SK-N-SH (cell line): ENCODE measurements around the gene FAM81A. TPM values are rescaled to one million over a fixed set of nuclear protein-coding genes. Genes with fewer than 3 reads are reported as not detected.

Experiments used
- CTCF ChIA-PET: fragments of 300-600, 350-600 bp; formaldehyde crosslinking; extraction: SDS; loops from one replicate; lab custom pipeline; 2021; lab: Yijun Ruan, JAX
- POLR2A ChIA-PET: fragments of 350-600 bp; sonication (Branson Sonifier 250); formaldehyde crosslinking; extraction: SDS; loops from one replicate; lab custom pipeline; 2020; ENCODE audit warnings: antibody characterized with exemption, inconsistent platforms; lab: Yijun Ruan, JAX
- DNase-seq: peaks from one replicate; pipeline ENCODE4 v3.0.0; 2012
- H2AFZ ChIP-seq: fragments of 200-600 bp; sonication (generic); 2 replicates; pipeline ENCODE4 v1.8.1; 2016; ENCODE audit warnings: antibody characterized with exemption, mild to moderate bottlenecking, low read depth
- H3F3A ChIP-seq: fragments of 200-600 bp; sonication (generic); replicated peaks from 2 replicates; pipeline ENCODE3; 2016; ENCODE audit warnings: antibody characterized with exemption, mild to moderate bottlenecking; ENCODE audit not compliant: insufficient read depth
- H3K27ac ChIP-seq, 2 experiments: fragments of 200-500 bp in 1 of 2; fragments of 200-600 bp in 1 of 2; sonication (Bioruptor generic) in 1 of 2; sonication (generic), shearing (Covaris generic) in 1 of 2; 2 replicates each; pipeline versions ENCODE4 v1.5.1 to v1.6.1; 2014 to 2016; ENCODE audit warnings: low read depth in 2 of 2, inconsistent platforms in 1 of 2, low read length in 1 of 2, mild to moderate bottlenecking in 1 of 2, mixed read lengths in 1 of 2
- H3K27me3 ChIP-seq: fragments of 200-600 bp; sonication (generic), shearing (Covaris generic); 2 replicates; pipeline ENCODE4 v1.6.1; 2016; ENCODE audit warnings: mixed run types; ENCODE audit not compliant: insufficient read depth
- H3K36me3 ChIP-seq, 2 experiments: fragments of 200-500 bp in 1 of 2; fragments of 200-600 bp in 1 of 2; sonication (Bioruptor generic) in 1 of 2; sonication (generic) in 1 of 2; replicated peaks in 1 of 2; 2 replicates each; pipeline versions ENCODE3 to v1.5.1; 2014 to 2016; ENCODE audit warnings: low read length in 1 of 2, mild to moderate bottlenecking in 1 of 2; ENCODE audit not compliant: insufficient read depth in 2 of 2, control insufficient read depth in 1 of 2
- H3K4me1 ChIP-seq, 2 experiments: fragments of 200-500 bp in 1 of 2; fragments of 200-600 bp in 1 of 2; sonication (Bioruptor generic) in 1 of 2; sonication (generic), shearing (Covaris generic) in 1 of 2; 2 replicates each; pipeline versions ENCODE4 v1.5.1 to v1.6.1; 2014 to 2016; ENCODE audit warnings: low read depth in 1 of 2, low read length in 1 of 2, mixed run types in 1 of 2; ENCODE audit not compliant: insufficient read depth in 2 of 2, control insufficient read depth in 1 of 2
- H3K4me2 ChIP-seq: fragments of 200-600 bp; sonication (generic), shearing (Covaris generic); 2 replicates; pipeline ENCODE4 v1.6.1; 2017; ENCODE audit warnings: mixed run types
- H3K4me3 ChIP-seq, 2 experiments: fragments of 200-500 bp in 1 of 2; fragments of 200-600 bp in 1 of 2; sonication (Bioruptor generic) in 1 of 2; sonication (generic), shearing (Covaris generic) in 1 of 2; 2 replicates each; pipeline versions ENCODE4 v1.5.1 to v1.8.1; 2014 to 2016; ENCODE audit warnings: low read depth in 2 of 2, inconsistent platforms in 1 of 2, low read length in 1 of 2, mild to moderate bottlenecking in 1 of 2, mixed read lengths in 1 of 2, moderate library complexity in 1 of 2
- H3K79me2 ChIP-seq: fragments of 200-600 bp; sonication (generic); 2 replicates; pipeline ENCODE4 v1.8.1; 2017; ENCODE audit warnings: mild to moderate bottlenecking; ENCODE audit not compliant: insufficient read depth
- H3K9ac ChIP-seq: fragments of 200-600 bp; sonication (generic); 2 replicates; pipeline ENCODE4 v1.6.1; 2017; ENCODE audit warnings: mixed run types
- H3K9me2 ChIP-seq: fragments of 200-600 bp; sonication (generic); 2 replicates; pipeline ENCODE4 v1.6.1; 2017; ENCODE audit warnings: mixed run types
- H3K9me3 ChIP-seq: fragments of 200-600 bp; sonication (generic); 2 replicates; pipeline ENCODE4 v1.6.1; 2017; ENCODE audit warnings: mixed run types, mild to moderate bottlenecking, moderate library complexity
- H4K20me1 ChIP-seq: fragments of 200-600 bp; sonication (generic); 2 replicates; pipeline ENCODE4 v1.6.1; 2017; ENCODE audit warnings: mild to moderate bottlenecking, mixed run types; ENCODE audit not compliant: insufficient read depth
- CHD2 ChIP-seq: fragments of 150-350 bp; IDR thresholded peaks from 2 replicates; pipeline ENCODE4 v1.6.1; 2018; ENCODE audit warnings: low read length; ENCODE audit not compliant: partially characterized antibody
- FOSL2 ChIP-seq: IDR thresholded peaks from 2 replicates; pipeline ENCODE4 v1.4.0; 2012; ENCODE audit warnings: low read depth, mild to moderate bottlenecking, moderate library complexity, borderline replicate concordance
- FOXJ3 ChIP-seq: sonication (generic); formaldehyde crosslinking; IDR thresholded peaks from 2 replicates; pipeline ENCODE4 v1.5.1; 2020; ENCODE audit warnings: mild to moderate bottlenecking, missing genetic modification reagents
- GABPA ChIP-seq: IDR thresholded peaks from 2 replicates; pipeline ENCODE4 v1.4.0; 2012; ENCODE audit warnings: low read depth, mild to moderate bottlenecking
- GATA2 ChIP-seq: sonication (generic); formaldehyde crosslinking; IDR thresholded peaks from 2 replicates; pipeline ENCODE4 v1.5.0; 2020; ENCODE audit warnings: mild to moderate bottlenecking, missing genetic modification reagents
- MEF2A ChIP-seq: IDR thresholded peaks from 2 replicates; pipeline ENCODE4 v1.4.0; 2012; ENCODE audit warnings: low read depth, borderline replicate concordance
- NFIC ChIP-seq: IDR thresholded peaks from 2 replicates; pipeline ENCODE4 v1.4.0; 2012; ENCODE audit warnings: borderline replicate concordance
- SMC3 ChIP-seq: IDR thresholded peaks from 2 replicates; pipeline ENCODE4 v1.6.1; 2012; ENCODE audit warnings: low read depth, low read length, improper control_type of control experiment
- TAF1 ChIP-seq: IDR thresholded peaks from 2 replicates; pipeline ENCODE4 v1.6.1; 2012; ENCODE audit warnings: low read depth, mild to moderate bottlenecking, low read length, moderate library complexity, borderline replicate concordance
- TCF12 ChIP-seq: IDR thresholded peaks from 2 replicates; pipeline ENCODE4 v1.4.0; 2012
- YY1 ChIP-seq: IDR thresholded peaks from 2 replicates; pipeline ENCODE4 v1.4.0; 2012; ENCODE audit warnings: low read depth, mild to moderate bottlenecking
- WGBS: methylation state at CpG from one replicate; pipeline ENCODE4 v1.1.6; 2017; ENCODE audit warnings: low lambda C conversion rate; 5-methylcytosine and 5-hydroxymethylcytosine counted together
- polyA plus RNA-seq, 3 experiments: library from polyadenylated mRNA; depleted of rRNA; stranded (reverse); fragments of >200 nt; gene quantifications; 2 replicates each; pipeline ENCODE4 v1.2.3, GENCODE V29; 2012
- TF ChIP-seq, protein P1 (sequence below): IDR thresholded peaks from 2 replicates; pipeline ENCODE4 v1.4.0; 2012; ENCODE audit warnings: low read depth, borderline replicate concordance
- TF ChIP-seq, protein P2 (sequence below): fragments of 150-350 bp; IDR thresholded peaks from 2 replicates; pipeline ENCODE4 v1.6.1; 2017; ENCODE audit warnings: antibody characterized with exemption, low read length, low read depth, borderline replicate concordance
- TF ChIP-seq, protein P3 (sequence below): IDR thresholded peaks from 2 replicates; pipeline ENCODE4 v1.6.1; 2012; ENCODE audit warnings: mild to moderate bottlenecking, low read depth, low read length, moderate library complexity
- TF ChIP-seq, protein P4 (sequence below): IDR thresholded peaks from 2 replicates; pipeline ENCODE4 v1.4.0; 2012; ENCODE audit warnings: low read depth

Gene FAM81A
- polyA plus RNA-seq, 1 of the 3 experiments (the other 2 are of a cell fraction) = 1.1 TPM

DNA sequence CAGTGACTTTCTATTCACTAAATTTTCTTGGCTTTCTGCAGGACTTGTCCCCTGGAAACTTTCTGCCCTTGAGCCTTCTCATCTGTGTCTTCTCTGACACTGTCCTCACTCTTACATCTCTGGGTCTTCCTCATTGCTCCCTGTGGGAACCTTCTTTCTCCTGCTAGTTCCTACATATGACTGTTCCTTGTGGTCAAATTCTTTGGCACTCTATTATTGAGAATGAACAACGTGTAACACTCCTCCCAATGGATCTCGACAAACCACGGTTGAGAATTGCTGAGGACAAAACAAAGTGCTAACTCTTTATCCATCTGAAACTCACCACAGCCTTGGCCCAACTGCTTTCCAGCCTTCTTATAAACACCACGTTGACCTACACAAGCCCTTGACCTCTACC lies 3.5 kb upstream of the FAM81A start:
- CTCF ChIA-PET = no interaction called here
- POLR2A ChIA-PET = no interaction called here
- H3K36me3 ChIP-seq = no peaks in the 10 kb centered on the region

DNA sequence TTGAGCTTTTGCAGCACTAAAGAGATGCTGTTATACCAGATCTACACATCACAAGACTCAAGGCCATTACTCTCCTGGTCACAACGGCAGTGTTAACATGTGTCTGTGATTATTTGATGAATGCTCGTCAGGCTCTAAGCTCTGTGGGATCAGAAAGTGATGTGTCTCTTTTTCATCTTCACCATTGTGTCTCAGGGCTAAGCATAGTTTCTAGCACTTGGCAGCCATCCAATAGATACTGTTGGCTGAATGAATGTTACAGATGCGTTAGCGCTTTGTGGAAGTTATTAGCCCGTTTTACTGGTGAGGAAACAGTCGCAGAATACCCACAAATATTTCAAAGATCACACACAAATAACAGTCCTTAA lies 1.2 kb upstream of the FAM81A start:
- no peaks in the 10 kb centered on the region for H4K20me1 ChIP-seq
- H3K9ac ChIP-seq = no peak overlapping the region
- no peaks in the 10 kb centered on the region for H3F3A ChIP-seq
- 20% methylated on average over 6 of the region's 6 CpGs for WGBS
- peak; percentile 36 for DNase-seq
- H3K4me1 ChIP-seq = peaks cover 0 to 12% of the 10 kb centered on the region in 2 experiments; a peak in 1 of 4 replicates
- H3K79me2 ChIP-seq = no peaks in the 10 kb centered on the region; the same call in 1 of the 2 replicates
- H2AFZ ChIP-seq = no peak overlapping the region
- H3K27me3 ChIP-seq = peaks cover 18% of the 10 kb centered on the region; the same call in 1 of the 2 replicates
- no peak for TF ChIP-seq SMC3
- TF ChIP-seq NFIC = peak; percentile 27; the same call in 1 of the 2 replicates
- TF ChIP-seq, protein P1, sequence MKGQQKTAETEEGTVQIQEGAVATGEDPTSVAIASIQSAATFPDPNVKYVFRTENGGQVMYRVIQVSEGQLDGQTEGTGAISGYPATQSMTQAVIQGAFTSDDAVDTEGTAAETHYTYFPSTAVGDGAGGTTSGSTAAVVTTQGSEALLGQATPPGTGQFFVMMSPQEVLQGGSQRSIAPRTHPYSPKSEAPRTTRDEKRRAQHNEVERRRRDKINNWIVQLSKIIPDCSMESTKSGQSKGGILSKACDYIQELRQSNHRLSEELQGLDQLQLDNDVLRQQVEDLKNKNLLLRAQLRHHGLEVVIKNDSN = no peak
- TF ChIP-seq, protein P2, sequence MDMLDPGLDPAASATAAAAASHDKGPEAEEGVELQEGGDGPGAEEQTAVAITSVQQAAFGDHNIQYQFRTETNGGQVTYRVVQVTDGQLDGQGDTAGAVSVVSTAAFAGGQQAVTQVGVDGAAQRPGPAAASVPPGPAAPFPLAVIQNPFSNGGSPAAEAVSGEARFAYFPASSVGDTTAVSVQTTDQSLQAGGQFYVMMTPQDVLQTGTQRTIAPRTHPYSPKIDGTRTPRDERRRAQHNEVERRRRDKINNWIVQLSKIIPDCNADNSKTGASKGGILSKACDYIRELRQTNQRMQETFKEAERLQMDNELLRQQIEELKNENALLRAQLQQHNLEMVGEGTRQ = no peak
- TF ChIP-seq, protein P3, sequence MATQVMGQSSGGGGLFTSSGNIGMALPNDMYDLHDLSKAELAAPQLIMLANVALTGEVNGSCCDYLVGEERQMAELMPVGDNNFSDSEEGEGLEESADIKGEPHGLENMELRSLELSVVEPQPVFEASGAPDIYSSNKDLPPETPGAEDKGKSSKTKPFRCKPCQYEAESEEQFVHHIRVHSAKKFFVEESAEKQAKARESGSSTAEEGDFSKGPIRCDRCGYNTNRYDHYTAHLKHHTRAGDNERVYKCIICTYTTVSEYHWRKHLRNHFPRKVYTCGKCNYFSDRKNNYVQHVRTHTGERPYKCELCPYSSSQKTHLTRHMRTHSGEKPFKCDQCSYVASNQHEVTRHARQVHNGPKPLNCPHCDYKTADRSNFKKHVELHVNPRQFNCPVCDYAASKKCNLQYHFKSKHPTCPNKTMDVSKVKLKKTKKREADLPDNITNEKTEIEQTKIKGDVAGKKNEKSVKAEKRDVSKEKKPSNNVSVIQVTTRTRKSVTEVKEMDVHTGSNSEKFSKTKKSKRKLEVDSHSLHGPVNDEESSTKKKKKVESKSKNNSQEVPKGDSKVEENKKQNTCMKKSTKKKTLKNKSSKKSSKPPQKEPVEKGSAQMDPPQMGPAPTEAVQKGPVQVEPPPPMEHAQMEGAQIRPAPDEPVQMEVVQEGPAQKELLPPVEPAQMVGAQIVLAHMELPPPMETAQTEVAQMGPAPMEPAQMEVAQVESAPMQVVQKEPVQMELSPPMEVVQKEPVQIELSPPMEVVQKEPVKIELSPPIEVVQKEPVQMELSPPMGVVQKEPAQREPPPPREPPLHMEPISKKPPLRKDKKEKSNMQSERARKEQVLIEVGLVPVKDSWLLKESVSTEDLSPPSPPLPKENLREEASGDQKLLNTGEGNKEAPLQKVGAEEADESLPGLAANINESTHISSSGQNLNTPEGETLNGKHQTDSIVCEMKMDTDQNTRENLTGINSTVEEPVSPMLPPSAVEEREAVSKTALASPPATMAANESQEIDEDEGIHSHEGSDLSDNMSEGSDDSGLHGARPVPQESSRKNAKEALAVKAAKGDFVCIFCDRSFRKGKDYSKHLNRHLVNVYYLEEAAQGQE = no peak
- peak overlapping the region in 1 of 2 experiments; percentile 60; a peak in 2 of 4 replicates for H3K4me3 ChIP-seq
- no peaks in the 10 kb centered on the region for H3K9me3 ChIP-seq
- no peaks in the 10 kb centered on the region for H3K9me2 ChIP-seq
- H3K36me3 ChIP-seq = no peaks in the 10 kb centered on the region
- peak overlapping the region; percentile 80 for H3K4me2 ChIP-seq
- ChIA-PET POLR2A (no interaction called here), CTCF (no interaction called here)
- H3K27ac ChIP-seq = no peak overlapping the region

More for the DNA sequence above, 3.5 kb upstream of the FAM81A start:
- Histone ChIP-seq H3K4me1 (peaks cover 0 to 12% of the 10 kb centered on the region in 2 experiments; a peak in 1 of 4 replicates), H3K79me2 (no peaks in the 10 kb centered on the region; the same call in 1 of the 2 replicates), H3K4me2 (no peak overlapping the region), H3F3A (no peaks in the 10 kb centered on the region), H3K9me2 (no peaks in the 10 kb centered on the region), H3K27me3 (peaks cover 18% of the 10 kb centered on the region; the same call in 1 of the 2 replicates), H3K9me3 (no peaks in the 10 kb centered on the region), H3K4me3 (no peak overlapping the region), H3K9ac (no peak overlapping the region), H3K27ac (no peak overlapping the region), H2AFZ (no peak overlapping the region), H4K20me1 (no peaks in the 10 kb centered on the region)
- no peak for DNase-seq
- TF ChIP-seq FOSL2 = no peak
- TF ChIP-seq CHD2 = no peak
- TF ChIP-seq, protein P4, sequence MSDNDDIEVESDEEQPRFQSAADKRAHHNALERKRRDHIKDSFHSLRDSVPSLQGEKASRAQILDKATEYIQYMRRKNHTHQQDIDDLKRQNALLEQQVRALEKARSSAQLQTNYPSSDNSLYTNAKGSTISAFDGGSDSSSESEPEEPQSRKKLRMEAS = no peak
- no peak for TF ChIP-seq TCF12
- TF ChIP-seq GABPA = no peak
- TF ChIP-seq MEF2A = no peak
- TF ChIP-seq TAF1 = no peak
- TF ChIP-seq FOXJ3 (CRISPR knock-in tag) = no peak
- TF ChIP-seq GATA2 (CRISPR knock-in tag) = no peak
- TF ChIP-seq NFIC = no peak
- no peak for TF ChIP-seq YY1
- 37% methylated on average over 4 of the region's 4 CpGs for WGBS
